SK-N-SH (cell line): ENCODE results near the gene SPATA21. TPM values are rescaled to one million over a fixed set of nuclear protein-coding genes. Genes with fewer than 3 reads are reported as not detected.

Source experiments
- CTCF ChIA-PET: fragments of 300-600, 350-600 bp; formaldehyde crosslinking; extraction: SDS; loops from one replicate; lab custom pipeline; 2021; lab: Yijun Ruan, JAX
- POLR2A ChIA-PET: fragments of 350-600 bp; sonication (Branson Sonifier 250); formaldehyde crosslinking; extraction: SDS; loops from one replicate; lab custom pipeline; 2020; ENCODE audit warnings: antibody characterized with exemption, inconsistent platforms; lab: Yijun Ruan, JAX
- DNase-seq: peaks from one replicate; pipeline ENCODE4 v3.0.0; 2012
- H2AFZ ChIP-seq: fragments of 200-600 bp; sonication (generic); 2 replicates; pipeline ENCODE4 v1.8.1; 2016; ENCODE audit warnings: antibody characterized with exemption, mild to moderate bottlenecking, low read depth
- H3F3A ChIP-seq: fragments of 200-600 bp; sonication (generic); replicated peaks from 2 replicates; pipeline ENCODE3; 2016; ENCODE audit warnings: antibody characterized with exemption, mild to moderate bottlenecking; ENCODE audit not compliant: insufficient read depth
- H3K27ac ChIP-seq, 2 experiments: fragments of 200-500 bp in 1 of 2; fragments of 200-600 bp in 1 of 2; sonication (Bioruptor generic) in 1 of 2; sonication (generic), shearing (Covaris generic) in 1 of 2; 2 replicates each; pipeline versions ENCODE4 v1.5.1 to v1.6.1; 2014 to 2016; ENCODE audit warnings: low read depth in 2 of 2, inconsistent platforms in 1 of 2, low read length in 1 of 2, mild to moderate bottlenecking in 1 of 2, mixed read lengths in 1 of 2
- H3K27me3 ChIP-seq: fragments of 200-600 bp; sonication (generic), shearing (Covaris generic); 2 replicates; pipeline ENCODE4 v1.6.1; 2016; ENCODE audit warnings: mixed run types; ENCODE audit not compliant: insufficient read depth
- H3K36me3 ChIP-seq, 2 experiments: fragments of 200-500 bp in 1 of 2; fragments of 200-600 bp in 1 of 2; sonication (Bioruptor generic) in 1 of 2; sonication (generic) in 1 of 2; replicated peaks in 1 of 2; 2 replicates each; pipeline versions ENCODE3 to v1.5.1; 2014 to 2016; ENCODE audit warnings: low read length in 1 of 2, mild to moderate bottlenecking in 1 of 2; ENCODE audit not compliant: insufficient read depth in 2 of 2, control insufficient read depth in 1 of 2
- H3K4me1 ChIP-seq, 2 experiments: fragments of 200-500 bp in 1 of 2; fragments of 200-600 bp in 1 of 2; sonication (Bioruptor generic) in 1 of 2; sonication (generic), shearing (Covaris generic) in 1 of 2; 2 replicates each; pipeline versions ENCODE4 v1.5.1 to v1.6.1; 2014 to 2016; ENCODE audit warnings: low read depth in 1 of 2, low read length in 1 of 2, mixed run types in 1 of 2; ENCODE audit not compliant: insufficient read depth in 2 of 2, control insufficient read depth in 1 of 2
- H3K4me2 ChIP-seq: fragments of 200-600 bp; sonication (generic), shearing (Covaris generic); 2 replicates; pipeline ENCODE4 v1.6.1; 2017; ENCODE audit warnings: mixed run types
- H3K4me3 ChIP-seq, 2 experiments: fragments of 200-500 bp in 1 of 2; fragments of 200-600 bp in 1 of 2; sonication (Bioruptor generic) in 1 of 2; sonication (generic), shearing (Covaris generic) in 1 of 2; 2 replicates each; pipeline versions ENCODE4 v1.5.1 to v1.8.1; 2014 to 2016; ENCODE audit warnings: low read depth in 2 of 2, inconsistent platforms in 1 of 2, low read length in 1 of 2, mild to moderate bottlenecking in 1 of 2, mixed read lengths in 1 of 2, moderate library complexity in 1 of 2
- H3K79me2 ChIP-seq: fragments of 200-600 bp; sonication (generic); 2 replicates; pipeline ENCODE4 v1.8.1; 2017; ENCODE audit warnings: mild to moderate bottlenecking; ENCODE audit not compliant: insufficient read depth
- H3K9ac ChIP-seq: fragments of 200-600 bp; sonication (generic); 2 replicates; pipeline ENCODE4 v1.6.1; 2017; ENCODE audit warnings: mixed run types
- H3K9me2 ChIP-seq: fragments of 200-600 bp; sonication (generic); 2 replicates; pipeline ENCODE4 v1.6.1; 2017; ENCODE audit warnings: mixed run types
- H3K9me3 ChIP-seq: fragments of 200-600 bp; sonication (generic); 2 replicates; pipeline ENCODE4 v1.6.1; 2017; ENCODE audit warnings: mixed run types, mild to moderate bottlenecking, moderate library complexity
- H4K20me1 ChIP-seq: fragments of 200-600 bp; sonication (generic); 2 replicates; pipeline ENCODE4 v1.6.1; 2017; ENCODE audit warnings: mild to moderate bottlenecking, mixed run types; ENCODE audit not compliant: insufficient read depth
- ELF1 ChIP-seq: IDR thresholded peaks from 2 replicates; pipeline ENCODE4 v1.4.0; 2012
- GABPA ChIP-seq: IDR thresholded peaks from 2 replicates; pipeline ENCODE4 v1.4.0; 2012; ENCODE audit warnings: low read depth, mild to moderate bottlenecking
- IRF3 ChIP-seq: fragments of 150-350 bp; IDR thresholded peaks from 2 replicates; pipeline ENCODE4 v1.6.1; 2016; ENCODE audit warnings: mild to moderate bottlenecking, low read depth, low read length
- JUND ChIP-seq: IDR thresholded peaks from 2 replicates; pipeline ENCODE4 v1.4.0; 2012
- MAX ChIP-seq: IDR thresholded peaks from 2 replicates; pipeline ENCODE4 v1.4.0; 2012; ENCODE audit warnings: low read depth
- MEF2A ChIP-seq: IDR thresholded peaks from 2 replicates; pipeline ENCODE4 v1.4.0; 2012; ENCODE audit warnings: low read depth, borderline replicate concordance
- MXI1 ChIP-seq: IDR thresholded peaks from 2 replicates; pipeline ENCODE4 v1.6.1; 2012; ENCODE audit warnings: mild to moderate bottlenecking, low read depth, low read length, improper control_type of control experiment
- NFIC ChIP-seq: IDR thresholded peaks from 2 replicates; pipeline ENCODE4 v1.4.0; 2012; ENCODE audit warnings: borderline replicate concordance
- NRF1 ChIP-seq: IDR thresholded peaks from 2 replicates; pipeline ENCODE4 v1.6.1; 2012; ENCODE audit warnings: low read depth, mild to moderate bottlenecking, low read length
- PBX3 ChIP-seq: IDR thresholded peaks from 2 replicates; pipeline ENCODE4; 2012
- POLR2AphosphoS5 ChIP-seq: IDR thresholded peaks from 2 replicates; pipeline ENCODE4 v1.6.1; 2012; ENCODE audit warnings: low read depth, low read length
- REST ChIP-seq: IDR thresholded peaks from 2 replicates; pipeline ENCODE4 v1.6.1; 2012; ENCODE audit warnings: mild to moderate bottlenecking, low read depth, low read length, moderate library complexity
- RFX5 ChIP-seq: IDR thresholded peaks from 2 replicates; pipeline ENCODE4 v1.6.1; 2012; ENCODE audit warnings: mild to moderate bottlenecking, improper control_type of control experiment, low read length
- SIN3A ChIP-seq: IDR thresholded peaks from 2 replicates; pipeline ENCODE4 v1.6.1; 2012; ENCODE audit warnings: low read depth, mild to moderate bottlenecking, low read length, moderate library complexity, borderline replicate concordance
- SMC3 ChIP-seq: IDR thresholded peaks from 2 replicates; pipeline ENCODE4 v1.6.1; 2012; ENCODE audit warnings: low read depth, low read length, improper control_type of control experiment
- TAF1 ChIP-seq: IDR thresholded peaks from 2 replicates; pipeline ENCODE4 v1.6.1; 2012; ENCODE audit warnings: low read depth, mild to moderate bottlenecking, low read length, moderate library complexity, borderline replicate concordance
- TCF12 ChIP-seq: IDR thresholded peaks from 2 replicates; pipeline ENCODE4 v1.4.0; 2012
- TEAD4 ChIP-seq: IDR thresholded peaks from 2 replicates; pipeline ENCODE4 v1.4.0; 2012; ENCODE audit warnings: mild to moderate bottlenecking, borderline replicate concordance; ENCODE audit not compliant: insufficient read depth
- USF1 ChIP-seq: IDR thresholded peaks from 2 replicates; pipeline ENCODE4 v1.4.0; 2012; ENCODE audit warnings: low read depth, borderline replicate concordance
- YY1 ChIP-seq: IDR thresholded peaks from 2 replicates; pipeline ENCODE4 v1.4.0; 2012; ENCODE audit warnings: low read depth, mild to moderate bottlenecking
- WGBS: methylation state at CpG from one replicate; pipeline ENCODE4 v1.1.6; 2017; ENCODE audit warnings: low lambda C conversion rate; 5-methylcytosine and 5-hydroxymethylcytosine counted together
- polyA plus RNA-seq, 3 experiments: library from polyadenylated mRNA; depleted of rRNA; stranded (reverse); fragments of >200 nt; gene quantifications; 2 replicates each; pipeline ENCODE4 v1.2.3, GENCODE V29; 2012

SPATA21 gene
- polyA plus RNA-seq, 1 of the 3 experiments (the other 2 are of a cell fraction): 0.10 TPM

- peaks cover 2 to 5% of the 10 kb centered on the region in 2 experiments for H3K36me3 ChIP-seq
- H3K9me2 ChIP-seq: no peaks in the 10 kb centered on the region
- H3F3A ChIP-seq: peaks cover 36% of the 10 kb centered on the region
- peaks cover 10 to 42% of the 10 kb centered on the region in 2 experiments; a peak in 3 of 4 replicates for H3K4me1 ChIP-seq
- no peak overlapping the region for H3K4me3 ChIP-seq
- POLR2A ChIA-PET: no interaction called here
- H3K9me3 ChIP-seq: no peaks in the 10 kb centered on the region
- H3K27ac ChIP-seq: no peak overlapping the region; a peak in 1 of 4 replicates
- H2AFZ ChIP-seq: no peak overlapping the region
- no peaks in the 10 kb centered on the region for H3K27me3 ChIP-seq
- no peak overlapping the region for H3K4me2 ChIP-seq
- no peak overlapping the region for H3K9ac ChIP-seq
- DNase-seq: no peak
- peaks cover 100% of the 10 kb centered on the region for H3K79me2 ChIP-seq
- peaks cover 90% of the 10 kb centered on the region for H4K20me1 ChIP-seq
- WGBS: 78% methylated on average over 4 of the region's 4 CpGs
- CTCF ChIA-PET: no interaction called here
- TF ChIP-seq MXI1 (no peak), ELF1 (no peak), REST (no peak), JUND (no peak), MEF2A (no peak), PBX3 (no peak), MAX (no peak), SMC3 (no peak), USF1 (no peak), POLR2AphosphoS5 (no peak), NRF1 (no peak), RFX5 (no peak), TCF12 (no peak), GABPA (no peak), NFIC (no peak), YY1 (no peak), IRF3 (no peak), TAF1 (no peak), TEAD4 (no peak), SIN3A (no peak)
Measured at GRCh38 chr1:16376971-16377370, 60.3 kb downstream of the SPATA21 start.
